ENCODE measurements around the gene PIP4K2C. TPM values are rescaled to one million over a fixed set of nuclear protein-coding genes. Genes with fewer than 3 reads are reported as not detected.

Gene PIP4K2C
- total and polyA plus RNA-seq, 2 donors (not counting 1 experiment from before 2014, with no cell fraction given): 11.9 to 24.3 TPM

DNA sequence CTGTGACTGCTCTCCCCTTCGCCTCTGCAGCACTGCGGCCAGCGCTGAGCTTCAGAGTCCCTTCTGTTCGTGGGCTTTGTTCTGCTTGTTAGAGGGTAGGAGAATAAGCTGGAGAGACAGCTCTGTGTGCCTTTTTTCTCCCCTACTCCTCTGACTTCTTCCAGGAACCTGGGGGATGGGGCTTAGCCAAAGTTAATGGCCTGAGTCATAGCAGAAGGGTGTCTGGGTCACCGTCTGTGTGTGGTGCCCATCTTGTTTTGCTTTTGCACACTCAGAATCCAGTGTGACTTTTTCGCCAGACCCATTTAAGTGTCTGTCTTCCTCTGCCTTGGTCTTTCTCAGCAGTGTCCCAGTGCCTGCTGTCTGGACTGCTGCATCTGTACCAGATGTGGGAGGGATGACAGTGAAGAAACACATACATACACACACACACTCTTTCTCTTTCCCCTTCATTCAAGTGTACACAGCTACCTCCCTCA is 38.1 kb upstream of the PIP4K2C start:
- no peak overlapping the region for H3K9ac ChIP-seq (ENCODE audit: insufficient read depth, low read length)
- H3K27ac ChIP-seq (ENCODE audit: insufficient read depth, low read length): no peak overlapping the region
- H2AFZ ChIP-seq (ENCODE audit: low read length): no peak overlapping the region

DNA sequence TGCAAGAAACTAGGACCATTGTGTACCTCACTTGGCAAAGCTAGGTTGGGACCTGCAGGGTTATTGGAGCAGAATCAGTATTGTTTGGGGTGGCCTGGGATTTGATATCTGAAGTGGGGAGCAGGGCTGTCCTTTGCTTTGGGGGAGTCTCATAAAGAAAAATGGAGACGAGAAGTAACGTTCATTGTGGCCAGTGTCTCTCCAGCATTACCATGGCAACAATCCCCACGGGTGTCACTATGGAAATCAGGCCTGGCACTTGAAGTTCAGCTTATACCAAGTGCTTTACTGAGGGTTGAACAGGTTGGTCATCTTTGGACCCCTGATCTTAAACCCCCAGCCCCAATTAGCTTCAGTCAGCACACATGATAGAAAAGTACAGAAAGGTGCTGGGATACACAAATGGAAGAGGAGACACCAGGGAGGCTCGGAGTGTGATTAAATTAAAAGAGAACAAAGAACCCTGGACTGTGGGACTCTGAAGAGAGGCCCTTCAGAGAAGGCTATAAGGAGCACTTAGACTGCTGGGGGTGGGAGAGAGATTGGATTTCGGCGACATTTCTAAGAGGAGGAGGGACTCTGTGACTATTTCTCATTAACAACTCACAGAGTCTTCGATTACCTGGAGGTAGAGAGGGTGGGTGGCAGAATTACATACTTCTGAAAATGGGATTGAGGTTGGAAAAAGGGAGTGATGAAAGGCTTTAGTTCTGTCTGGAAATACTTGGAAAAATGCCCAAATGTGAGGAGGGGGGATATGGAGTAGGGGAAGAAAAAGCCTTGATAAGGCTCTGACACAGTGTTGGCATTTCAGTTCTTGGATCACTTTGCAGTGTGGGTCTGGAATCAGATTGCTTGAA is 37.4 kb upstream of the PIP4K2C start:
- no peaks in the 10 kb centered on the region for H3K9me3 ChIP-seq (ENCODE audit: control insufficient read depth, insufficient read depth, low read depth, low read length)
- TF ChIP-seq, protein P1, sequence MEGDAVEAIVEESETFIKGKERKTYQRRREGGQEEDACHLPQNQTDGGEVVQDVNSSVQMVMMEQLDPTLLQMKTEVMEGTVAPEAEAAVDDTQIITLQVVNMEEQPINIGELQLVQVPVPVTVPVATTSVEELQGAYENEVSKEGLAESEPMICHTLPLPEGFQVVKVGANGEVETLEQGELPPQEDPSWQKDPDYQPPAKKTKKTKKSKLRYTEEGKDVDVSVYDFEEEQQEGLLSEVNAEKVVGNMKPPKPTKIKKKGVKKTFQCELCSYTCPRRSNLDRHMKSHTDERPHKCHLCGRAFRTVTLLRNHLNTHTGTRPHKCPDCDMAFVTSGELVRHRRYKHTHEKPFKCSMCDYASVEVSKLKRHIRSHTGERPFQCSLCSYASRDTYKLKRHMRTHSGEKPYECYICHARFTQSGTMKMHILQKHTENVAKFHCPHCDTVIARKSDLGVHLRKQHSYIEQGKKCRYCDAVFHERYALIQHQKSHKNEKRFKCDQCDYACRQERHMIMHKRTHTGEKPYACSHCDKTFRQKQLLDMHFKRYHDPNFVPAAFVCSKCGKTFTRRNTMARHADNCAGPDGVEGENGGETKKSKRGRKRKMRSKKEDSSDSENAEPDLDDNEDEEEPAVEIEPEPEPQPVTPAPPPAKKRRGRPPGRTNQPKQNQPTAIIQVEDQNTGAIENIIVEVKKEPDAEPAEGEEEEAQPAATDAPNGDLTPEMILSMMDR (conservative IDR thresholded peaks at IDR 0.05 in 1 of 2, IDR thresholded peaks at IDR 0.05 in 1 of 2; ENCODE audit: low read depth in 1 of 2, low read length in 2 of 2): no peak
- no peak for TF ChIP-seq EZH2 (IDR thresholded peaks at IDR 0.05; ENCODE audit: low read length, missing control alignments)
- H3K4me2 ChIP-seq (ENCODE audit: extremely low read depth, insufficient read depth, low read length): no peak overlapping the region
- peaks cover 4% of the 10 kb centered on the region for H3K4me1 ChIP-seq (ENCODE audit: control insufficient read depth, extremely low read depth, insufficient read depth, low read length)
- no peak overlapping the region for H3K9ac ChIP-seq (ENCODE audit: insufficient read depth, low read length)
- no peaks in the 10 kb centered on the region for H3K79me2 ChIP-seq (ENCODE audit: control insufficient read depth, insufficient read depth, low read length)
- H3K27me3 ChIP-seq (ENCODE audit: control insufficient read depth, insufficient read depth, low read length): peaks cover 16% of the 10 kb centered on the region
- H3K4me3 ChIP-seq (replicated peaks in 1 of 4; ENCODE audit: control extremely low read depth in 1 of 4, insufficient read depth in 1 of 4, low read depth in 3 of 4, low read length in 4 of 4): no peak overlapping the region
- H3K27ac ChIP-seq (ENCODE audit: insufficient read depth, low read length): no peak overlapping the region
- no peaks in the 10 kb centered on the region for H3K36me3 ChIP-seq (ENCODE audit: control insufficient read depth, insufficient read depth, low read length)
- no peaks in the 10 kb centered on the region for H4K20me1 ChIP-seq (ENCODE audit: control insufficient read depth, extremely low read depth, insufficient read depth, low read length)
- no peak for DNase-seq (ENCODE audit: low read depth in 2 of 2)
- no peak overlapping the region for H2AFZ ChIP-seq (ENCODE audit: low read length)

More for the DNA sequence above, 38.1 kb upstream of the PIP4K2C start:
- Histone ChIP-seq H3K79me2 (ENCODE audit: control insufficient read depth, insufficient read depth, low read length) (no peaks in the 10 kb centered on the region), H3K4me2 (ENCODE audit: extremely low read depth, insufficient read depth, low read length) (peak overlapping the region; percentile 29), H3K36me3 (ENCODE audit: control insufficient read depth, insufficient read depth, low read length) (no peaks in the 10 kb centered on the region), H3K9me3 (ENCODE audit: control insufficient read depth, insufficient read depth, low read depth, low read length) (no peaks in the 10 kb centered on the region), H4K20me1 (ENCODE audit: control insufficient read depth, extremely low read depth, insufficient read depth, low read length) (no peaks in the 10 kb centered on the region), H3K27me3 (ENCODE audit: control insufficient read depth, insufficient read depth, low read length) (peaks cover 16% of the 10 kb centered on the region), H3K4me3 (replicated peaks in 1 of 4; ENCODE audit: control extremely low read depth in 1 of 4, insufficient read depth in 1 of 4, low read depth in 3 of 4, low read length in 4 of 4) (no peak overlapping the region), H3K4me1 (ENCODE audit: control insufficient read depth, extremely low read depth, insufficient read depth, low read length) (peaks cover 4% of the 10 kb centered on the region)
- DNase-seq (ENCODE audit: low read depth in 2 of 2): peak; percentile 11 to 64
- TF ChIP-seq EZH2 (IDR thresholded peaks at IDR 0.05; ENCODE audit: low read length, missing control alignments): no peak
- TF ChIP-seq, protein P1 (conservative IDR thresholded peaks at IDR 0.05 in 1 of 2, IDR thresholded peaks at IDR 0.05 in 1 of 2; ENCODE audit: low read depth in 1 of 2, low read length in 2 of 2): no peak

DNA sequence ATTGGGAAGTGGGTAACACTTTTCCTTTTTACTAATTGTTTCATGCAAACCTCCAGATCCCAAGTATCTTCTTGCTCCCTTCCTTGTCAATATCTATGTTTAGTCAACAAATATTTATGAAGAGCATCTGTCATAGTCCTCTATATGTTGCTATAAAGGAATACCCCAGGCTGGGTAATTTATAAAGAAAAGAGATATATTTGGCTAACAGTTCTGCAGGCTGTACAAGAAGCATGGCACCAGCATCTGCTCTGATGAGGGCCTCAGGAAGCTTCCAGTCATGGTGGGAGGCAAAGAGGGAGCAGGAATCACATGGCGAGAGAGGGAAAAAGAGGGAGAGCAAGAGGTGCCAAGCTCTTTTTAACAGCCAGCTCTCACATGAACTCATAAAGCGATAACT is 36.5 kb upstream of the PIP4K2C start:
- Histone ChIP-seq H4K20me1 (ENCODE audit: control insufficient read depth, extremely low read depth, insufficient read depth, low read length) (no peaks in the 10 kb centered on the region), H3K36me3 (ENCODE audit: control insufficient read depth, insufficient read depth, low read length) (no peaks in the 10 kb centered on the region), H3K27ac (ENCODE audit: insufficient read depth, low read length) (no peak overlapping the region), H3K9ac (ENCODE audit: insufficient read depth, low read length) (no peak overlapping the region), H3K4me2 (ENCODE audit: extremely low read depth, insufficient read depth, low read length) (no peak overlapping the region), H2AFZ (ENCODE audit: low read length) (no peak overlapping the region), H3K79me2 (ENCODE audit: control insufficient read depth, insufficient read depth, low read length) (no peaks in the 10 kb centered on the region), H3K4me3 (replicated peaks in 1 of 4; ENCODE audit: control extremely low read depth in 1 of 4, insufficient read depth in 1 of 4, low read depth in 3 of 4, low read length in 4 of 4) (no peak overlapping the region), H3K9me3 (ENCODE audit: control insufficient read depth, insufficient read depth, low read depth, low read length) (no peaks in the 10 kb centered on the region), H3K27me3 (ENCODE audit: control insufficient read depth, insufficient read depth, low read length) (peaks cover 10% of the 10 kb centered on the region), H3K4me1 (ENCODE audit: control insufficient read depth, extremely low read depth, insufficient read depth, low read length) (peaks cover 4% of the 10 kb centered on the region)
- no peak for DNase-seq (ENCODE audit: low read depth in 2 of 2)
- TF ChIP-seq, protein P1 (conservative IDR thresholded peaks at IDR 0.05 in 1 of 2, IDR thresholded peaks at IDR 0.05 in 1 of 2; ENCODE audit: low read depth in 1 of 2, low read length in 2 of 2): no peak
- no peak for TF ChIP-seq EZH2 (IDR thresholded peaks at IDR 0.05; ENCODE audit: low read length, missing control alignments)
